Measurements from ENCODE around the gene RING1. TPM values are rescaled to one million over a fixed set of nuclear protein-coding genes. Genes with fewer than 3 reads are reported as not detected.
"Not testable (repeated sequence)": the region's sequence is repeated elsewhere in the genome, so short reads cannot be mapped to it uniquely, and the experiment has no call there.

The RING1 gene
- total RNA-seq, 2 experiments from 2014 or later: 31.8 to 40.0 TPM

GRCh38 chr6:33217681-33218080 is 9.4 kb downstream of the RING1 start:
- Histone ChIP-seq H3K4me3 (ENCODE audit: low read depth, low read length, poor library complexity, severe bottlenecking) (no peak overlapping the region), H2AFZ (ENCODE audit: low read length) (no peak overlapping the region), H3K9me2 (ENCODE audit: insufficient read depth, low read length) (no peaks in the 10 kb centered on the region), H3K4me2 (ENCODE audit: low read length) (no peak overlapping the region), H3K36me3 (ENCODE audit: insufficient read depth, low read length) (no peaks in the 10 kb centered on the region), H4K20me1 (ENCODE audit: insufficient read depth, low read length) (no peaks in the 10 kb centered on the region), H3K79me2 (ENCODE audit: insufficient read depth, low read depth, low read length) (no peaks in the 10 kb centered on the region), H3K27ac (ENCODE audit: low read depth, low read length, poor library complexity, severe bottlenecking) (no peak overlapping the region), H3K4me1 (ENCODE audit: insufficient read depth, low read length, poor library complexity, severe bottlenecking) (peaks cover 10% of the 10 kb centered on the region), H3K9me3 (ENCODE audit: low read length) (no peaks in the 10 kb centered on the region)
- DNase-seq (ENCODE audit: low spot score): no peak
- no TSS peak for BruUV-seq (replicated peaks)
- intact Hi-C loops (cut with micrococcal nuclease; ENCODE audit: unreplicated experiment): no loop called here
- no peak for TF ChIP-seq EZH2phosphoT487 (IDR thresholded peaks at IDR 0.05; ENCODE audit: borderline replicate concordance, low read depth, low read length)
- TF ChIP-seq, protein P1, sequence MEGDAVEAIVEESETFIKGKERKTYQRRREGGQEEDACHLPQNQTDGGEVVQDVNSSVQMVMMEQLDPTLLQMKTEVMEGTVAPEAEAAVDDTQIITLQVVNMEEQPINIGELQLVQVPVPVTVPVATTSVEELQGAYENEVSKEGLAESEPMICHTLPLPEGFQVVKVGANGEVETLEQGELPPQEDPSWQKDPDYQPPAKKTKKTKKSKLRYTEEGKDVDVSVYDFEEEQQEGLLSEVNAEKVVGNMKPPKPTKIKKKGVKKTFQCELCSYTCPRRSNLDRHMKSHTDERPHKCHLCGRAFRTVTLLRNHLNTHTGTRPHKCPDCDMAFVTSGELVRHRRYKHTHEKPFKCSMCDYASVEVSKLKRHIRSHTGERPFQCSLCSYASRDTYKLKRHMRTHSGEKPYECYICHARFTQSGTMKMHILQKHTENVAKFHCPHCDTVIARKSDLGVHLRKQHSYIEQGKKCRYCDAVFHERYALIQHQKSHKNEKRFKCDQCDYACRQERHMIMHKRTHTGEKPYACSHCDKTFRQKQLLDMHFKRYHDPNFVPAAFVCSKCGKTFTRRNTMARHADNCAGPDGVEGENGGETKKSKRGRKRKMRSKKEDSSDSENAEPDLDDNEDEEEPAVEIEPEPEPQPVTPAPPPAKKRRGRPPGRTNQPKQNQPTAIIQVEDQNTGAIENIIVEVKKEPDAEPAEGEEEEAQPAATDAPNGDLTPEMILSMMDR (conservative IDR thresholded peaks at IDR 0.05; ENCODE audit: low read length): no peak
- ChIA-PET POLR2A (interaction anchor here (0.8 kb wide), 1 partner anchor 54 kb away, joined by 3 read pairs; the partner anchor contains the start of genes RPS18 and VPS52), CTCF (ENCODE audit: unreplicated experiment) (no interaction called here)

GRCh38 chr6:33226503-33227120 is 18.3 kb downstream of the RING1 start:
- H3K27ac ChIP-seq (ENCODE audit: low read depth, low read length, poor library complexity, severe bottlenecking); H3K4me2 ChIP-seq (ENCODE audit: low read length); H3K36me3 ChIP-seq (ENCODE audit: insufficient read depth, low read length); H3K9me2 ChIP-seq (ENCODE audit: insufficient read depth, low read length); H2AFZ ChIP-seq (ENCODE audit: low read length); BruUV-seq (replicated peaks); intact Hi-C loops (cut with micrococcal nuclease; ENCODE audit: unreplicated experiment); H3K4me3 ChIP-seq (ENCODE audit: low read depth, low read length, poor library complexity, severe bottlenecking); H4K20me1 ChIP-seq (ENCODE audit: insufficient read depth, low read length); DNase-seq (ENCODE audit: low spot score); H3K4me1 ChIP-seq (ENCODE audit: insufficient read depth, low read length, poor library complexity, severe bottlenecking); H3K9me3 ChIP-seq (ENCODE audit: low read length); CTCF ChIA-PET (ENCODE audit: unreplicated experiment); H3K79me2 ChIP-seq (ENCODE audit: insufficient read depth, low read depth, low read length): not testable (repeated sequence)
- POLR2A ChIA-PET: interaction anchor here (1.5 kb wide), 1 partner anchor 18 kb away, joined by 3 read pairs; no protein-coding TSS in a partner anchor

- Histone ChIP-seq H3K4me3 (ENCODE audit: low read depth, low read length, poor library complexity, severe bottlenecking) (no peak overlapping the region), H3K9me2 (ENCODE audit: insufficient read depth, low read length) (no peaks in the 10 kb centered on the region), H3K36me3 (ENCODE audit: insufficient read depth, low read length) (no peaks in the 10 kb centered on the region), H3K27ac (ENCODE audit: low read depth, low read length, poor library complexity, severe bottlenecking) (no peak overlapping the region), H3K4me1 (ENCODE audit: insufficient read depth, low read length, poor library complexity, severe bottlenecking) (no peaks in the 10 kb centered on the region), H3K9me3 (ENCODE audit: low read length) (no peaks in the 10 kb centered on the region), H2AFZ (ENCODE audit: low read length) (no peak overlapping the region), H3K4me2 (ENCODE audit: low read length) (no peak overlapping the region), H3K79me2 (ENCODE audit: insufficient read depth, low read depth, low read length) (no peaks in the 10 kb centered on the region), H4K20me1 (ENCODE audit: insufficient read depth, low read length) (no peaks in the 10 kb centered on the region)
- DNase-seq (ENCODE audit: low spot score): no peak
- no peak for TF ChIP-seq EZH2phosphoT487 (IDR thresholded peaks at IDR 0.05; ENCODE audit: borderline replicate concordance, low read depth, low read length)
- TF ChIP-seq, protein P1 (conservative IDR thresholded peaks at IDR 0.05; ENCODE audit: low read length): no peak
- ChIA-PET POLR2A (interaction anchor here (0.6 to 0.7 kb wide), 2 partner anchors 383 to 804 kb away, joined by 4 read pairs; no protein-coding TSS in a partner anchor), CTCF (ENCODE audit: unreplicated experiment) (interaction anchor here (0.9 kb wide), 1 partner anchor 13 kb away, joined by 6 read pairs; no protein-coding TSS in a partner anchor)
- intact Hi-C loops (cut with micrococcal nuclease; ENCODE audit: unreplicated experiment): no loop called here
- BruUV-seq (replicated peaks): no TSS peak
These were observed 26.9 kb downstream of the RING1 start for GRCh38 chr6:33235221-33235634.
